H1 (cell line): ENCODE data around the gene ALOX12. TPM values are rescaled to one million over a fixed set of nuclear protein-coding genes. Genes with fewer than 3 reads are reported as not detected.

Experiments
- CTCF ChIP-seq, 3 experiments: IDR thresholded peaks; 1 replicate in 2 of 3; 2 replicates in 1 of 3; pipeline versions ENCODE4 v1.5.1 to v1.6.1; 2011; ENCODE audit warnings: low read length in 3 of 3, mild to moderate bottlenecking in 3 of 3, inconsistent platforms in 2 of 3, low read depth in 1 of 3, moderate library complexity in 1 of 3; ENCODE audit not compliant: insufficient read depth in 1 of 3; ENCODE audit errors: control extremely low read depth in 1 of 3
- GABPA ChIP-seq: IDR thresholded peaks from 2 replicates; pipeline ENCODE4 v1.6.1; 2011; ENCODE audit warnings: mild to moderate bottlenecking, low read length, moderate library complexity, borderline replicate concordance; ENCODE audit not compliant: insufficient read depth
- KDM4A ChIP-seq: IDR thresholded peaks from one replicate; pipeline ENCODE4 v1.7.1; 2012; ENCODE audit warnings: low read depth, mild to moderate bottlenecking, moderate library complexity, low read length, inconsistent platforms; ENCODE audit not compliant: severe bottlenecking
- TEAD4 ChIP-seq: IDR thresholded peaks from 2 replicates; pipeline ENCODE4 v1.6.1; 2012; ENCODE audit warnings: low read depth, low read length, inconsistent platforms, mixed read lengths
- polyA plus RNA-seq, 7 experiments: library from polyadenylated mRNA; depleted of rRNA in 3 of 7; stranded (reverse) in 5 of 7; unstranded in 2 of 7; fragments of >200 nt in 5 of 7; fragments of 200-250 nt in 2 of 7; gene quantifications; 1 replicate in 5 of 7; 2 replicates in 1 of 7; 4 replicates in 1 of 7; pipeline versions ENCODE4 v1.2.1 to v1.2.3, GENCODE V29; 2011 to 2013; ENCODE audit warnings: missing spikeins in 2 of 7, mixed read lengths in 2 of 7
- total RNA-seq: library from RNA; stranded (reverse); fragmentation: NEBNext Ultra II Directional; extraction: Animal tissue kit (Norgen Biotek cat#: 25700); gene quantifications from 2 replicates; pipeline ENCODE4 v1.2.1, GENCODE V29; 2021

The ALOX12 gene
- total and polyA plus RNA-seq, 2 of the 8 experiments (the other 6 are each of a cell fraction or from before 2014, with no cell fraction given), result 1.4 to 2.0 TPM

DNA sequence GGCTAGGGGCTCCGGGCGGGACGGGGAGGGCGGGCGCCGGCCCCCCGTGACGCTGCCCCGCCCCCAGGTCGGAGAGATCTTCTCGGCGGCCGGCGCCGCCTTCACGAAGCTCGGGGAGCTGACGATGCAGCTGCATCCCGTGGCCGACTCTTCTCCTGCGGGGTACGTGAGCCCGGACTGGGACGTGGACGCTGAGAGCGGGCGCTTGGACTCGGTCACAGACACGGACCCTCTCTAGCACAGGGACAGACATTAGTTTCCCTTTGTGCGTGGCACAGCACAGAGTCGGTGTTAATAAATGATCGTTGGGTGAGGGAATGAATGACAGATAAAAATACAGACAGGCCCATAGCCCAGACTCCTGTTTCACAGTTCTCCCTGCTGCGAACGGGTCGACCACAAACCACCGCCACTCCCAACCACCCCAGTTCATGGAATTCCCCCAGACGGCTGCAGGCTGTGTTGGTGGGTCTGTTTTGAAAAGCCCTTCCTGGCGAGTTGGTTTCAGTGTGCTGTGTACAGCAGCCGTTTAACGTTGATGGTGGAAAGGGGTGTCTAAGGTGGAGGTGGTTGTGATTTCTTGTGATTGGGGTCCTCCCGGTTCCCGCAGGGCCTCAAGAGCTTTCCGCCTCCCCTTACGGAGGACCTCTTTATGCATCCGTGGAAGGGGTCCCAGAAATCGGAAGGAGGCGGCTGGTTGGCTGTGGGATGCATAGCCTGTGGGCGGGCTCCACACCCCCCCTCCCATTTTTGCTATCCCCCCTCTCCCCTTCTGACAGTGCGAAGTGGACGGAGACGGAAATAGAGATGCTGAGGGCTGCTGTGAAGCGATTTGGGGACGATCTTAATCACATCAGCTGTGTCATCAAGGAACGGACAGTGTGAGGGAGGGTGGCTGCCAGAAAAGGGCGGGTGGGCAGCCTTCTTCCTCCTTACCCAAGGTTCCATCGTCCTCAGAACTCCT is 19.4 kb downstream of the ALOX12 start (continued):
- TF ChIP-seq CTCF (IDR thresholded peaks at IDR 0.05; ENCODE audit: control extremely low read depth in 1 of 3, insufficient read depth in 1 of 3, low read depth in 1 of 3, low read length in 3 of 3) (0 out of 4 replicates have a peak, but pooled peaks of 1 of the 3 experiments have one; percentile 0), TEAD4 (no peak), GABPA (no peak), KDM4A (no peak)
- TF ChIP-seq, all 59 proteins: peak for 3
